OCI-LY3 (cell line): ENCODE measurements around the gene HLA-DQA2.
"Not testable (repeated sequence)": the region's sequence is repeated elsewhere in the genome, so short reads cannot be mapped to it uniquely, and the experiment has no call there.

ENCODE experiments used
- H2AFZ ChIP-seq: fragments of 200-600, 300-600 bp; shearing (Covaris generic); 2 replicates; pipeline ENCODE4 v1.6.0; 2014; ENCODE audit warnings: antibody characterized with exemption, low read depth, low read length
- H3K27ac ChIP-seq: fragments of 200-600, 300-600 bp; sonication (generic); 2 replicates; pipeline ENCODE4 v1.5.1; 2014; ENCODE audit warnings: mild to moderate bottlenecking, low read length, moderate library complexity, mixed read lengths
- H3K27me3 ChIP-seq: fragments of 200-600, 300-600 bp; sonication (generic); 2 replicates; pipeline ENCODE4 v1.6.1; 2014; ENCODE audit warnings: low read depth, low read length, mixed read lengths
- H3K36me3 ChIP-seq: fragments of 200-600, 300-600 bp; sonication (generic); replicated peaks from 2 replicates; pipeline ENCODE3; 2014; ENCODE audit warnings: low read depth, low read length, mixed read lengths
- H3K4me1 ChIP-seq: fragments of 300-600, 200-600 bp; sonication (generic); 2 replicates; pipeline ENCODE4 v1.6.1; 2014; ENCODE audit warnings: low read length, mixed read lengths
- H3K4me2 ChIP-seq: fragments of 200-600, 300-600 bp; sonication (generic); 2 replicates; pipeline ENCODE4 v1.6.1; 2014; ENCODE audit warnings: low read length, mixed read lengths
- H3K4me3 ChIP-seq: fragments of 300-600, 200-600 bp; sonication (generic); 2 replicates; pipeline ENCODE4 v1.5.1; 2014; ENCODE audit warnings: antibody characterized with exemption, mild to moderate bottlenecking, low read length, moderate library complexity
- H3K79me2 ChIP-seq: fragments of 300-600, 200-600 bp; shearing (Covaris generic); 2 replicates; pipeline ENCODE4 v1.6.1; 2014; ENCODE audit warnings: mild to moderate bottlenecking, low read length, mixed read lengths
- H3K9ac ChIP-seq: fragments of 300-600, 200-600 bp; shearing (Covaris generic); 2 replicates; pipeline ENCODE4 v1.6.0; 2014; ENCODE audit warnings: mild to moderate bottlenecking, low read length, moderate library complexity
- H3K9me3 ChIP-seq: fragments of 200-600, 300-600 bp; shearing (Covaris generic); 2 replicates; pipeline ENCODE4 v1.6.1; 2014; ENCODE audit warnings: low read length, mixed read lengths; ENCODE audit not compliant: insufficient read depth
- H4K20me1 ChIP-seq: fragments of 200-600, 300-600 bp; sonication (generic); 2 replicates; pipeline ENCODE4 v1.6.1; 2016; ENCODE audit warnings: low read length, mixed read lengths; ENCODE audit not compliant: insufficient read depth
- CTCF ChIP-seq: fragments of 200-600, 300-600 bp; sonication (generic); IDR thresholded peaks from 2 replicates; pipeline ENCODE4 v1.5.1; 2014; ENCODE audit warnings: antibody characterized with exemption, low read length, low read depth
- EZH2phosphoT487 ChIP-seq: fragments of 200-600 bp; shearing (Covaris generic); IDR thresholded peaks from 2 replicates; pipeline ENCODE4 v1.6.1; 2018; ENCODE audit warnings: antibody characterized with exemption, mixed run types, low read depth

Gene HLA-DQA2

GRCh38 chr6:32718879-32719278 lies 22.3 kb upstream of the HLA-DQA2 start:
- Histone ChIP-seq H3K9ac (no peak overlapping the region), H3K27me3 (no peaks in the 10 kb centered on the region), H3K79me2 (no peaks in the 10 kb centered on the region), H3K4me1 (peaks cover 5% of the 10 kb centered on the region; the same call in 1 of the 2 replicates), H4K20me1 (no peaks in the 10 kb centered on the region), H3K9me3 (no peaks in the 10 kb centered on the region), H2AFZ (no peak overlapping the region), H3K36me3 (no peaks in the 10 kb centered on the region), H3K4me3 (no peak overlapping the region), H3K27ac (no peak overlapping the region), H3K4me2 (no peak overlapping the region)
- TF ChIP-seq CTCF (no peak), EZH2phosphoT487 (no peak)

- no peak for TF ChIP-seq EZH2phosphoT487
- no peak for TF ChIP-seq CTCF
- no peaks in the 10 kb centered on the region for H3K36me3 ChIP-seq
- no peak overlapping the region for H3K27ac ChIP-seq
- no peak overlapping the region for H2AFZ ChIP-seq
- no peak overlapping the region for H3K4me2 ChIP-seq
- no peak overlapping the region for H3K9ac ChIP-seq
- H3K27me3 ChIP-seq: no peaks in the 10 kb centered on the region
- H4K20me1 ChIP-seq: no peaks in the 10 kb centered on the region
- no peak overlapping the region for H3K4me3 ChIP-seq
- H3K9me3 ChIP-seq: no peaks in the 10 kb centered on the region
- H3K4me1 ChIP-seq: peaks cover 5% of the 10 kb centered on the region; the same call in 1 of the 2 replicates
- H3K79me2 ChIP-seq: no peaks in the 10 kb centered on the region
Observed at GRCh38 chr6:32738126-32738525, 3.1 kb upstream of the HLA-DQA2 start.

- H3K9me3 ChIP-seq: no peaks in the 10 kb centered on the region
- no peaks in the 10 kb centered on the region for H3K36me3 ChIP-seq
- H3K27ac ChIP-seq: no peak overlapping the region
- no peak overlapping the region for H2AFZ ChIP-seq
- no peaks in the 10 kb centered on the region for H3K27me3 ChIP-seq
- TF ChIP-seq CTCF (no peak), EZH2phosphoT487 (no peak)
- no peak overlapping the region for H3K4me2 ChIP-seq
- no peak overlapping the region for H3K9ac ChIP-seq
- H3K4me1 ChIP-seq: peaks cover 5% of the 10 kb centered on the region; the same call in 1 of the 2 replicates
- H4K20me1 ChIP-seq: no peaks in the 10 kb centered on the region
- no peak overlapping the region for H3K4me3 ChIP-seq
- 0 out of 2 replicates have a peak, but pooled peaks cover 3% of the 10 kb centered on the region for H3K79me2 ChIP-seq
Observed at GRCh38 chr6:32742374-32742773, 1.2 kb downstream of the HLA-DQA2 start.

GRCh38 chr6:32744776-32745175 lies 3.6 kb downstream of the HLA-DQA2 start:
- Histone ChIP-seq H3K27me3 (no peaks in the 10 kb centered on the region), H3K9me3 (no peaks in the 10 kb centered on the region), H3K27ac (no peak overlapping the region), H3K4me2 (no peak overlapping the region), H4K20me1 (no peaks in the 10 kb centered on the region), H2AFZ (no peak overlapping the region), H3K79me2 (0 out of 2 replicates have a peak, but pooled peaks cover 3% of the 10 kb centered on the region), H3K9ac (no peak overlapping the region), H3K36me3 (no peaks in the 10 kb centered on the region), H3K4me1 (no peaks in the 10 kb centered on the region), H3K4me3 (no peak overlapping the region)
- no peak for TF ChIP-seq CTCF
- no peak for TF ChIP-seq EZH2phosphoT487

GRCh38 chr6:32745649-32746048 lies 4.5 kb downstream of the HLA-DQA2 start:
- H3K9me3 ChIP-seq, H2AFZ ChIP-seq, H3K4me2 ChIP-seq, H3K79me2 ChIP-seq, H3K4me3 ChIP-seq, H3K4me1 ChIP-seq, H3K27ac ChIP-seq, H3K9ac ChIP-seq, H3K36me3 ChIP-seq, H4K20me1 ChIP-seq, H3K27me3 ChIP-seq: not testable (repeated sequence)
